HEK293 (cell line): ENCODE measurements around the gene ENAH.

Source experiments
- CTCF ChIA-PET: fragments of 350-600 bp; formaldehyde crosslinking; extraction: SDS; loops from one replicate; lab custom pipeline; 2021; ENCODE audit warnings: antibody characterized with exemption; lab: Yijun Ruan, JAX
- POLR2A ChIA-PET: fragments of 300-600 bp; formaldehyde crosslinking; extraction: SDS; loops from one replicate; lab custom pipeline; 2020; ENCODE audit warnings: antibody characterized with exemption, inconsistent platforms; lab: Yijun Ruan, JAX
- H3K27ac ChIP-seq: fragments of 200-500 bp; sonication (Bioruptor generic); 2 replicates; pipeline ENCODE4 v1.5.1; 2014; ENCODE audit warnings: low read depth, low read length, control low read depth, inconsistent platforms; ENCODE audit errors: extremely low read depth
- H3K36me3 ChIP-seq, 2 experiments: fragments of 200-500 bp in 1 of 2; sonication (Bioruptor generic) in 1 of 2; 1 replicate in 1 of 2; 2 replicates in 1 of 2; pipeline ENCODE4 v1.5.1; 2014 to 2017; ENCODE audit warnings: inconsistent platforms in 2 of 2, low read length in 2 of 2; ENCODE audit not compliant: control insufficient read depth in 2 of 2, insufficient read depth in 1 of 2
- H3K4me1 ChIP-seq: fragments of 200-500 bp; sonication (Bioruptor generic); 2 replicates; pipeline ENCODE4 v1.5.1; 2014; ENCODE audit warnings: mild to moderate bottlenecking, low read length, inconsistent platforms; ENCODE audit not compliant: control insufficient read depth, insufficient read depth
- H3K4me3 ChIP-seq: 2 replicates; pipeline ENCODE4 v1.5.1; 2011; ENCODE audit warnings: low read depth, mild to moderate bottlenecking, control low read depth, low read length, moderate library complexity
- H3K9me3 ChIP-seq: fragments of 200-500 bp; sonication (Bioruptor generic); 2 replicates; pipeline ENCODE4 v1.5.1; 2014; ENCODE audit warnings: low read depth, low read length, inconsistent platforms; ENCODE audit not compliant: control insufficient read depth, insufficient read depth
- EGR2 ChIP-seq: fragments of 450-650 bp; formaldehyde crosslinking; IDR thresholded peaks from 2 replicates; pipeline ENCODE4 v1.5.1; 2016; ENCODE audit warnings: low read depth, missing biosample characterization, missing genetic modification characterization
- GFI1B ChIP-seq: fragments of 450-650 bp; formaldehyde crosslinking; IDR thresholded peaks from 2 replicates; pipeline ENCODE4 v1.5.1; 2016; ENCODE audit warnings: missing biosample characterization, missing genetic modification characterization
- OSR2 ChIP-seq: fragments of 450-650 bp; formaldehyde crosslinking; IDR thresholded peaks from 2 replicates; pipeline ENCODE4 v1.5.1; 2016; ENCODE audit warnings: missing biosample characterization, missing genetic modification characterization
- SP2 ChIP-seq: fragments of 450-650 bp; formaldehyde crosslinking; IDR thresholded peaks from 2 replicates; pipeline ENCODE4 v1.5.1; 2016; ENCODE audit warnings: missing biosample characterization, missing genetic modification characterization
- SP3 ChIP-seq: fragments of 450-650 bp; formaldehyde crosslinking; IDR thresholded peaks from 2 replicates; pipeline ENCODE4 v1.5.1; 2016; ENCODE audit warnings: missing biosample characterization, missing genetic modification characterization
- TRIM28 ChIP-seq: IDR thresholded peaks from 2 replicates; pipeline ENCODE4 v1.6.1; 2011; ENCODE audit warnings: low read length, control low read depth, borderline replicate concordance
- WT1 ChIP-seq: fragments of 450-650 bp; formaldehyde crosslinking; IDR thresholded peaks from 2 replicates; pipeline ENCODE4 v1.5.1; 2016; ENCODE audit warnings: missing biosample characterization, missing genetic modification characterization
- YY1 ChIP-seq: fragments of 450-650 bp; formaldehyde crosslinking; IDR thresholded peaks from 2 replicates; pipeline ENCODE4 v1.5.1; 2018; ENCODE audit warnings: missing biosample characterization, missing genetic modification characterization
- ZFHX2 ChIP-seq: fragments of 450-650 bp; formaldehyde crosslinking; conservative IDR thresholded peaks from 2 replicates; pipeline ENCODE4 v1.5.1; 2016; ENCODE audit warnings: missing biosample characterization, missing genetic modification characterization
- ZFP69B ChIP-seq: fragments of 450-650 bp; formaldehyde crosslinking; IDR thresholded peaks from 2 replicates; pipeline ENCODE4 v1.5.1; 2016; ENCODE audit warnings: missing biosample characterization, missing genetic modification characterization
- ZNF174 ChIP-seq: fragments of 450-650 bp; formaldehyde crosslinking; IDR thresholded peaks from 2 replicates; pipeline ENCODE4 v1.5.0; 2017; ENCODE audit warnings: missing biosample characterization, mild to moderate bottlenecking, missing genetic modification characterization
- ZNF19 ChIP-seq: fragments of 450-650 bp; formaldehyde crosslinking; IDR thresholded peaks from 2 replicates; pipeline ENCODE4; 2016; ENCODE audit warnings: missing biosample characterization, missing genetic modification characterization, low read depth
- ZNF350 ChIP-seq: fragments of 450-650 bp; formaldehyde crosslinking; IDR thresholded peaks from 2 replicates; pipeline ENCODE4 v1.5.0; 2017; ENCODE audit warnings: missing biosample characterization, mild to moderate bottlenecking, missing genetic modification characterization
- ZNF433 ChIP-seq: fragments of 450-650 bp; formaldehyde crosslinking; IDR thresholded peaks from 2 replicates; pipeline ENCODE4 v1.5.1; 2016; ENCODE audit warnings: missing biosample characterization, missing genetic modification characterization, low read depth
- ZNF473 ChIP-seq: fragments of 450-650 bp; formaldehyde crosslinking; IDR thresholded peaks from 2 replicates; pipeline ENCODE4 v1.5.1; 2017; ENCODE audit warnings: missing biosample characterization, missing genetic modification characterization
- ZNF561 ChIP-seq: fragments of 450-650 bp; IDR thresholded peaks from 2 replicates; pipeline ENCODE4 v1.5.1; 2018; ENCODE audit warnings: missing biosample characterization, missing genetic modification characterization, borderline replicate concordance
- ZNF585B ChIP-seq: fragments of 450-650 bp; formaldehyde crosslinking; IDR thresholded peaks from 2 replicates; pipeline ENCODE4 v1.5.1; 2016; ENCODE audit warnings: missing biosample characterization, missing genetic modification characterization
- ZNF621 ChIP-seq: fragments of 450-650 bp; formaldehyde crosslinking; IDR thresholded peaks from 2 replicates; pipeline ENCODE4 v1.5.1; 2017; ENCODE audit warnings: missing biosample characterization, missing genetic modification characterization
- ZNF747 ChIP-seq: fragments of 450-650 bp; formaldehyde crosslinking; IDR thresholded peaks from 2 replicates; pipeline ENCODE4 v1.5.1; 2016; ENCODE audit warnings: missing biosample characterization, missing genetic modification characterization
- ZSCAN16 ChIP-seq: fragments of 450-650 bp; formaldehyde crosslinking; IDR thresholded peaks from 2 replicates; pipeline ENCODE4 v1.5.1; 2016; ENCODE audit warnings: missing biosample characterization, missing genetic modification characterization
- TF ChIP-seq, protein P1 (sequence below): fragments of 450-650 bp; formaldehyde crosslinking; IDR thresholded peaks from 2 replicates; pipeline ENCODE4 v1.5.1; 2016; ENCODE audit warnings: missing biosample characterization, missing genetic modification characterization
- TF ChIP-seq, protein P2 (sequence below): fragments of 450-650 bp; formaldehyde crosslinking; IDR thresholded peaks from 2 replicates; pipeline ENCODE4 v1.5.1; 2016; ENCODE audit warnings: missing biosample characterization, missing genetic modification characterization
- TF ChIP-seq, protein P3 (sequence below): fragments of 450-650 bp; formaldehyde crosslinking; IDR thresholded peaks from 2 replicates; pipeline ENCODE4 v1.5.1; 2016; ENCODE audit warnings: missing biosample characterization, missing genetic modification characterization
- TF ChIP-seq, protein P4 (sequence below): fragments of 450-650 bp; formaldehyde crosslinking; IDR thresholded peaks from 2 replicates; pipeline ENCODE4 v1.5.0; 2017; ENCODE audit warnings: missing biosample characterization, missing genetic modification characterization, borderline replicate concordance
- TF ChIP-seq, protein P5 (sequence below): fragments of 450-650 bp; IDR thresholded peaks from 2 replicates; pipeline ENCODE4 v1.5.1; 2018; ENCODE audit warnings: missing biosample characterization, missing genetic modification characterization

Gene ENAH

DNA sequence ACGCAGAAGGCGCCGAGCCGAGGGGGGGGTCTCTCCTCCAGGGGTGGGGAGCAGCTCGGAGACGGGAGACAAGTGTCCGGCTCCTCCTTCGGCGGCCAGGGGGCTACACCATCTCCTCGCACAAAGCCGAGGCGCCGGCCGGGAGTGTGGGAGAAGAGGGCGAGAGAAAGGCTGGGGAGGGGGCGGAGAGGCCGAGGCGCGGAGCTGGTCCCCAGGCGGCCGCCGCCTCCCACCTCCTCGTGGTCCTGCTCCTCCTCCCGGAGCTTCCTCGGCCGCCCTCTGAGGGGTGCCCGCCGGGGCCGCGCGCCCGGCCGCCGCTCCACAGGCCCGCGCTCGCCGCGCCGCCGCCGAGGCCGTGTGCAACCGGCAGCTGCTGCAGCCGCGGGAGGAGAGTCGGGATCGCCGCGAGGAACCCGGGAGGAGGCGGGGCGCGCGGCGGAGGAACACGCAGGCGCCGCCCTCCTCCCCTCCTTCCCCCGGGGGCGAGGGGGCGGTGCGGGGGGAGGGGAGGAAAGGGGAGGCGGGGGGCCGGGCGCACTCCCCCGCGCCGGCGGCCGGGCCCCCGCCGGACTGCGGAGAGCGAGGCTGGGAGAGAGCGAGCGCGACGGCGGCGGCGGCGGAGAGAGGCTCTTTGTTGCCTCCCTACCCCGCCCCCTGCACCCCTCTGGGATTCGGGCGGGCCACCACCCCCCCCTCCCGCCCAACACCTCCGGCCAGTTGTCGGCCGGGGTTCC is at the start of gene ENAH:
Gene ENAH, minus strand, starts transcription at position 395 of the 734 bp plus-strand sequence. CDS start 433 bp downstream, outside the sequence.
- ChIA-PET CTCF (interaction anchor here (0.5 to 2.6 kb wide), 14 partner anchors 10 to 172 kb away, joined by 3 to 22 read pairs (median 3); partner anchors contain the start of gene SRP9), POLR2A (interaction anchor here (0.7 to 2.7 kb wide), 33 partner anchors 8 to 229 kb away, joined by 3 to 41 read pairs (median 5); partner anchors contain the start of genes SRP9 and TMEM63A)
- Histone ChIP-seq H3K9me3 (no peaks in the 10 kb centered on the region), H3K4me3 (peak within 1 kb of the TSS; percentile 92), H3K27ac (peak within 1 kb of the TSS; percentile 100), H3K4me1 (peaks cover 59% of the 10 kb centered on the region), H3K36me3 (no peaks in the 10 kb centered on the region; a peak in 1 of 3 replicates)
- TF ChIP-seq, protein P1, sequence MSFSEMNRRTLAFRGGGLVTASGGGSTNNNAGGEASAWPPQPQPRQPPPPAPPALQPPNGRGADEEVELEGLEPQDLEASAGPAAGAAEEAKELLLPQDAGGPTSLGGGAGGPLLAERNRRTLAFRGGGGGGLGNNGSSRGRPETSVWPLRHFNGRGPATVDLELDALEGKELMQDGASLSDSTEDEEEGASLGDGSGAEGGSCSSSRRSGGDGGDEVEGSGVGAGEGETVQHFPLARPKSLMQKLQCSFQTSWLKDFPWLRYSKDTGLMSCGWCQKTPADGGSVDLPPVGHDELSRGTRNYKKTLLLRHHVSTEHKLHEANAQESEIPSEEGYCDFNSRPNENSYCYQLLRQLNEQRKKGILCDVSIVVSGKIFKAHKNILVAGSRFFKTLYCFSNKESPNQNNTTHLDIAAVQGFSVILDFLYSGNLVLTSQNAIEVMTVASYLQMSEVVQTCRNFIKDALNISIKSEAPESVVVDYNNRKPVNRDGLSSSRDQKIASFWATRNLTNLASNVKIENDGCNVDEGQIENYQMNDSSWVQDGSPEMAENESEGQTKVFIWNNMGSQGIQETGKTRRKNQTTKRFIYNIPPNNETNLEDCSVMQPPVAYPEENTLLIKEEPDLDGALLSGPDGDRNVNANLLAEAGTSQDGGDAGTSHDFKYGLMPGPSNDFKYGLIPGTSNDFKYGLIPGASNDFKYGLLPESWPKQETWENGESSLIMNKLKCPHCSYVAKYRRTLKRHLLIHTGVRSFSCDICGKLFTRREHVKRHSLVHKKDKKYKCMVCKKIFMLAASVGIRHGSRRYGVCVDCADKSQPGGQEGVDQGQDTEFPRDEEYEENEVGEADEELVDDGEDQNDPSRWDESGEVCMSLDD, result peak; percentile 66; the same call in 1 of the 2 replicates
- TF ChIP-seq SP3, result peak; percentile 26; the same call in 1 of the 2 replicates
- TF ChIP-seq ZNF473, result no peak
- TF ChIP-seq YY1 (tag by site-specific recombination), result 0 out of 2 replicates have a peak, but pooled peaks have one; percentile 36
- peak; percentile 26 for TF ChIP-seq SP2 (tag by site-specific recombination)
- no peak for TF ChIP-seq ZNF747 (tag by site-specific recombination)
- no peak for TF ChIP-seq ZNF350 (tag by site-specific recombination)
- TF ChIP-seq ZSCAN16, result no peak
- TF ChIP-seq TRIM28, result no peak
- TF ChIP-seq ZFP69B (tag by site-specific recombination), result no peak
- TF ChIP-seq ZNF174 (tag by site-specific recombination), result no peak
- TF ChIP-seq, protein P2, sequence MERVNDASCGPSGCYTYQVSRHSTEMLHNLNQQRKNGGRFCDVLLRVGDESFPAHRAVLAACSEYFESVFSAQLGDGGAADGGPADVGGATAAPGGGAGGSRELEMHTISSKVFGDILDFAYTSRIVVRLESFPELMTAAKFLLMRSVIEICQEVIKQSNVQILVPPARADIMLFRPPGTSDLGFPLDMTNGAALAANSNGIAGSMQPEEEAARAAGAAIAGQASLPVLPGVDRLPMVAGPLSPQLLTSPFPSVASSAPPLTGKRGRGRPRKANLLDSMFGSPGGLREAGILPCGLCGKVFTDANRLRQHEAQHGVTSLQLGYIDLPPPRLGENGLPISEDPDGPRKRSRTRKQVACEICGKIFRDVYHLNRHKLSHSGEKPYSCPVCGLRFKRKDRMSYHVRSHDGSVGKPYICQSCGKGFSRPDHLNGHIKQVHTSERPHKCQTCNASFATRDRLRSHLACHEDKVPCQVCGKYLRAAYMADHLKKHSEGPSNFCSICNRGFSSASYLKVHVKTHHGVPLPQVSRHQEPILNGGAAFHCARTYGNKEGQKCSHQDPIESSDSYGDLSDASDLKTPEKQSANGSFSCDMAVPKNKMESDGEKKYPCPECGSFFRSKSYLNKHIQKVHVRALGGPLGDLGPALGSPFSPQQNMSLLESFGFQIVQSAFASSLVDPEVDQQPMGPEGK (tag by site-specific recombination), result peak; percentile 90
- TF ChIP-seq ZNF585B (tag by site-specific recombination), result no peak
- peak; percentile 26; the same call in 1 of the 2 replicates for TF ChIP-seq ZNF561 (tag by site-specific recombination)
- no peak for TF ChIP-seq ZNF621
- peak; percentile 86 for TF ChIP-seq EGR2 (tag by site-specific recombination)
- TF ChIP-seq, protein P3, sequence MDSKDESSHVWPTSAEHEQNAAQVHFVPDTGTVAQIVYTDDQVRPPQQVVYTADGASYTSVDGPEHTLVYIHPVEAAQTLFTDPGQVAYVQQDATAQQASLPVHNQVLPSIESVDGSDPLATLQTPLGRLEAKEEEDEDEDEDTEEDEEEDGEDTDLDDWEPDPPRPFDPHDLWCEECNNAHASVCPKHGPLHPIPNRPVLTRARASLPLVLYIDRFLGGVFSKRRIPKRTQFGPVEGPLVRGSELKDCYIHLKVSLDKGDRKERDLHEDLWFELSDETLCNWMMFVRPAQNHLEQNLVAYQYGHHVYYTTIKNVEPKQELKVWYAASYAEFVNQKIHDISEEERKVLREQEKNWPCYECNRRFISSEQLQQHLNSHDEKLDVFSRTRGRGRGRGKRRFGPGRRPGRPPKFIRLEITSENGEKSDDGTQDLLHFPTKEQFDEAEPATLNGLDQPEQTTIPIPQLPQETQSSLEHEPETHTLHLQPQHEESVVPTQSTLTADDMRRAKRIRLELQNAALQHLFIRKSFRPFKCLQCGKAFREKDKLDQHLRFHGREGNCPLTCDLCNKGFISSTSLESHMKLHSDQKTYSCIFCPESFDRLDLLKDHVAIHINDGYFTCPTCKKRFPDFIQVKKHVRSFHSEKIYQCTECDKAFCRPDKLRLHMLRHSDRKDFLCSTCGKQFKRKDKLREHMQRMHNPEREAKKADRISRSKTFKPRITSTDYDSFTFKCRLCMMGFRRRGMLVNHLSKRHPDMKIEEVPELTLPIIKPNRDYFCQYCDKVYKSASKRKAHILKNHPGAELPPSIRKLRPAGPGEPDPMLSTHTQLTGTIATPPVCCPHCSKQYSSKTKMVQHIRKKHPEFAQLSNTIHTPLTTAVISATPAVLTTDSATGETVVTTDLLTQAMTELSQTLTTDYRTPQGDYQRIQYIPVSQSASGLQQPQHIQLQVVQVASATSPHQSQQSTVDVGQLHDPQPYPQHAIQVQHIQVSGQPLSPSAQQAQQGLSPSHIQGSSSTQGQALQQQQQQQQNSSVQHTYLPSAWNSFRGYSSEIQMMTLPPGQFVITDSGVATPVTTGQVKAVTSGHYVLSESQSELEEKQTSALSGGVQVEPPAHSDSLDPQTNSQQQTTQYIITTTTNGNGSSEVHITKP, result peak; percentile 38
- peak; percentile 43 for TF ChIP-seq WT1 (tag by site-specific recombination)
- TF ChIP-seq OSR2 (tag by site-specific recombination), result no peak
- peak; percentile 85 for TF ChIP-seq ZFHX2 (tag by site-specific recombination)
- TF ChIP-seq, protein P4, sequence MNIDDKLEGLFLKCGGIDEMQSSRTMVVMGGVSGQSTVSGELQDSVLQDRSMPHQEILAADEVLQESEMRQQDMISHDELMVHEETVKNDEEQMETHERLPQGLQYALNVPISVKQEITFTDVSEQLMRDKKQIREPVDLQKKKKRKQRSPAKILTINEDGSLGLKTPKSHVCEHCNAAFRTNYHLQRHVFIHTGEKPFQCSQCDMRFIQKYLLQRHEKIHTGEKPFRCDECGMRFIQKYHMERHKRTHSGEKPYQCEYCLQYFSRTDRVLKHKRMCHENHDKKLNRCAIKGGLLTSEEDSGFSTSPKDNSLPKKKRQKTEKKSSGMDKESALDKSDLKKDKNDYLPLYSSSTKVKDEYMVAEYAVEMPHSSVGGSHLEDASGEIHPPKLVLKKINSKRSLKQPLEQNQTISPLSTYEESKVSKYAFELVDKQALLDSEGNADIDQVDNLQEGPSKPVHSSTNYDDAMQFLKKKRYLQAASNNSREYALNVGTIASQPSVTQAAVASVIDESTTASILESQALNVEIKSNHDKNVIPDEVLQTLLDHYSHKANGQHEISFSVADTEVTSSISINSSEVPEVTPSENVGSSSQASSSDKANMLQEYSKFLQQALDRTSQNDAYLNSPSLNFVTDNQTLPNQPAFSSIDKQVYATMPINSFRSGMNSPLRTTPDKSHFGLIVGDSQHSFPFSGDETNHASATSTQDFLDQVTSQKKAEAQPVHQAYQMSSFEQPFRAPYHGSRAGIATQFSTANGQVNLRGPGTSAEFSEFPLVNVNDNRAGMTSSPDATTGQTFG (tag by site-specific recombination), result peak; percentile 2; the same call in 1 of the 2 replicates
- TF ChIP-seq, protein P5, sequence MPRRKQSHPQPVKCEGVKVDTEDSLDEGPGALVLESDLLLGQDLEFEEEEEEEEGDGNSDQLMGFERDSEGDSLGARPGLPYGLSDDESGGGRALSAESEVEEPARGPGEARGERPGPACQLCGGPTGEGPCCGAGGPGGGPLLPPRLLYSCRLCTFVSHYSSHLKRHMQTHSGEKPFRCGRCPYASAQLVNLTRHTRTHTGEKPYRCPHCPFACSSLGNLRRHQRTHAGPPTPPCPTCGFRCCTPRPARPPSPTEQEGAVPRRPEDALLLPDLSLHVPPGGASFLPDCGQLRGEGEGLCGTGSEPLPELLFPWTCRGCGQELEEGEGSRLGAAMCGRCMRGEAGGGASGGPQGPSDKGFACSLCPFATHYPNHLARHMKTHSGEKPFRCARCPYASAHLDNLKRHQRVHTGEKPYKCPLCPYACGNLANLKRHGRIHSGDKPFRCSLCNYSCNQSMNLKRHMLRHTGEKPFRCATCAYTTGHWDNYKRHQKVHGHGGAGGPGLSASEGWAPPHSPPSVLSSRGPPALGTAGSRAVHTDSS (tag by site-specific recombination), result no peak
- no peak for TF ChIP-seq ZNF19 (tag by site-specific recombination)
- 0 out of 2 replicates have a peak, but pooled peaks have one; percentile 4 for TF ChIP-seq GFI1B (tag by site-specific recombination)
- TF ChIP-seq ZNF433, result no peak
